ENCODE results near the gene FAM114A1.

- TF ChIP-seq CTCF (IDR thresholded peaks at IDR 0.05; ENCODE audit: poor library complexity) (no peak), EZH2phosphoT487 (IDR thresholded peaks at IDR 0.05; ENCODE audit: low read depth, severe bottlenecking, unreplicated experiment) (no peak)
Measured at GRCh38 chr4:38898245-38898644, 30.6 kb downstream of the FAM114A1 start.
